HG03342 (cell line): ENCODE data around the gene PACRGL.
"Not testable (repeated sequence)": the region's sequence is repeated elsewhere in the genome, so short reads cannot be mapped to it uniquely, and the experiment has no call there.

Source experiments
- ATAC-seq: cut with Tn5 transposase; IDR thresholded peaks from one replicate; pipeline ENCODE4 v1.9.1; 2021; ENCODE audit warnings: mild to moderate bottlenecking, moderate library complexity; ENCODE audit not compliant: unreplicated experiment

Gene PACRGL

GRCh38 chr4:20723019-20723418, 22.8 kb downstream of the PACRGL start:
- ATAC-seq: no peak

DNA sequence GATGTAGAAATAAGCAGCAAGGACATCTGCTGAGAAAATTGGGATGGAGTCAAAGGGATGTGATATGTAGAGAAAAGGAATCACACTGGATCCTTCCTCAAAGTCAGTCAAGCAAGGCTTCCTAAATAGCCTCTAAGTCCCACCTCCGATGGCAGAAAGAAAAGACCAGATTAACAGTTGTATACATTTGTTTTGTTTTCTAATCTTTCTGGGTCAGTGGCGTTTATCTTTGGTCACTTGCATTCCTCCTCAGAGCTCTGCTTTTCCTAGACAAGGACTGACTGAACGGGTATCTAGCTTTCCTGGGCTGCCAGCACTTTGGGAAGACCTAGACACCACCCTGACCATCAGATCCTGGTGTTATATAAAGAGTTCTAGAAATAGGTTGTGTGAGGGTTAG, 23.2 kb downstream of the PACRGL start:
- no peak for ATAC-seq

- no peak for ATAC-seq
Measured at GRCh38 chr4:20724915-20725314, 24.7 kb downstream of the PACRGL start.

DNA sequence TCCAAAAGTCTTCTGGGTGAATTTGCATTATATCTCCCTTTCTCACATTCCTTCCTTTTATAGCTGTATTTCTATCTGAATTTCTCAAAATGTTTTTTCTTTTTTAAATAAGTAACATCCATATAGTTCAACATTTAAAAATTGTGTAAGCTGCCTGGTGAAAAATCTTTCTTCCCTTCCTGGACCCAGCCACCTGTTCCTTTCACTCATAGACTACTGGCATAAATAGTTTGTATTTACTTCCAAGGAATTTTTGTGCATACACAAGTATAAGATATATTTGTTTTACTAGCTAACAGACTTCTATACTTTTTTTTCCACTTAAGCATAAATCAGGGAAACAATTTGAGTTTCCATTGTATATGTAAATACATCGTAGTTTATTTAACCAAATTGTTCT, 35.7 kb downstream of the PACRGL start:
- ATAC-seq: no peak

DNA sequence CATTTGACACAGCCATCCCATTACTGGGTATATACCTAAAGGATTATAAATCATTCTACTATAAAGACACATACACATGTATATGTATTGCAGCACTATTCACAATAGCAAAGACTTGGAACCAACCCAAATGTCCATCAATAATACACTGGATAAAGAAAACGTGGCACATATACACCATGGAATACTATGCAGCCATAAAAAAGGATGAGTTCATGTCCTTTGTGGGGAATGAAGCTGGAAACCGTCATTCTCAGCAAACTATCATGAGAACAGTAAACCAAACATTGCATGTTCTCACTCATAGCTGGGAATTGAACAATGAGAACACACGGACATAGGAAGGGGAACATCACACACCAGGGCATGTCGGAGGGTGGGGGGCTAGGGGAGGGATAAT, 45.7 kb downstream of the PACRGL start:
- ATAC-seq: not testable (repeated sequence)

DNA sequence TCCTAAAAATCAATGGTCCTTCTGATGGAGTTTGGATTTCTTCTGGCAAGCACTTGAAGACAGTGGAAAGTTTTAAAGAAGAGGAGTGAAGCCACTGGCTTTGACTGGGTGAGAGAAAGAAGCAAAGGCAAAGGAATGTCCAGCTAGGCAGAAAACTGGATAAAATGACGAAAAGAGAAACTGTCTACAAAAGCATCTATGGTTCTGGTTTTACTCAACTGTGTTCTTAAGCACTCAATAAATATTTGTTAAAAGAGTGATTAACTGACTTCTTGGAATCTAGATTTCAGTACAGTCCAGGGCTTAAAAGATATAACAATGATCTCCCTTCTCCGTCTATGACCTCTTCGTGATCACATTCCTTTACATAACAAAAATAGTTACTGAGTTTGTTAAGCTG, 52.4 kb downstream of the PACRGL start:
- ATAC-seq: no peak

- ATAC-seq: no peak
Measured at GRCh38 chr4:20754036-20754435, 53.8 kb downstream of the PACRGL start.

GRCh38 chr4:20760053-20760452, 59.8 kb downstream of the PACRGL start:
- no peak for ATAC-seq

- ATAC-seq: no peak
Measured at GRCh38 chr4:20761382-20761781, 61.1 kb downstream of the PACRGL start.

GRCh38 chr4:20761826-20762225, 61.6 kb downstream of the PACRGL start:
- no peak for ATAC-seq

GRCh38 chr4:20764366-20764992, 64.2 kb downstream of the PACRGL start:
- no peak for ATAC-seq

DNA sequence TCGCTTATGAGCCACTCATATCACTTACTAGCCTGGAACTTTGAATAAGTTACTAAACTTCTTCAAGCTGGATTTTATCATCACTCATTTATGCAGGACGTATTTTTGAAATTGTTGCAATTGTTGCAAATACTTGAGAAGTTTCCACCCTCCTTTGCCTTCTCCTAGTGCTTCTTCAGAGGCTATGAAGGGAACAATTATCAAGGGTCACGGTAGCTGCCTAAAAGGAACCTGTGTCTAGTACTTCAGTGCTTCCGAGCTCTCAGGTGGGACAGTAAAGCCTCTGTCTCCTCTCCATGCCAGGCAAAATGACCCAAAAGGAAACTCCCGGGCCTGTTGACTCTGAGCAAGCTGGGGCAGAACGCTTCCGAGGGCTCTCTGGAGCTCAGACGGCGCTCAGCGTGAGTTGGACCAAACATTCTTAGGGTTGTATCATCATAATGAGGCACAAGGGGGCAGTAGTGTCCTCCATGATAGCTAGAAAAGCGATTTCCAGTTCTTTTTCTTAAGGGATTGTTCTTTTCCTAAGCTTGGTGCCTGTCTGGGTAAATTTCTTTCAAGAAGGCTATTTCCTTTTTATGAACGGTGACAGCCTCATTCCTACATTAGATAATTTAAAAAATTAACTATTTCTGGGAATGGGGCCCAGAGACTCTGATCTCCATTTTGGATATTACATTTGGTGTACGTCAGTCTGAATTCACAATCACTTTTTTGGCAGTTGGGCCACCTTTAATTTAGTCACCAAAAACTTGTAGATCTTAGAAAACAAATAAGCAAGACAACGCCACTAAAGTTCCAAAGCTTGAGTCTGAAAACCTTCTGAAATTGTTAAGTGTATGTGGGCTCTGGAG, 73.1 kb downstream of the PACRGL start:
- ATAC-seq: peak; percentile 85

DNA sequence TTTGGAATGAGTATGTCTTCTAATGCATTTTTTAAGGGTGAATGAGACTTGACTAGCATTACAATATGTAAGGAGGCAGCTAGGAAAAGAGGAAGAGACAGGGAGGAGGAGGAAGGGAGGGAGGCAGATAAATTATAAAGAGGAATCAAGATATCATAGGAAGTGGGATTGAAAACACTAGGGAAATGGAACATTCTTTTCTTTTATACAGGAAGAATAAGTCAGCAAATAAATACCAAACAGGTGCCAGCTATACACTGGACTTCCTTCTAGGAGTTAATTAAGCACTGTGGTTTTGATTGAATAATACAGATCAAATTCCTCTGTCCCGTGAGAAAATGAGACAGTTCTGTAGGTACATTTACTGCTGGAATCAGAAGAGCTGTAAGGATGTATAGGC, 78.6 kb downstream of the PACRGL start:
- ATAC-seq: no peak

DNA sequence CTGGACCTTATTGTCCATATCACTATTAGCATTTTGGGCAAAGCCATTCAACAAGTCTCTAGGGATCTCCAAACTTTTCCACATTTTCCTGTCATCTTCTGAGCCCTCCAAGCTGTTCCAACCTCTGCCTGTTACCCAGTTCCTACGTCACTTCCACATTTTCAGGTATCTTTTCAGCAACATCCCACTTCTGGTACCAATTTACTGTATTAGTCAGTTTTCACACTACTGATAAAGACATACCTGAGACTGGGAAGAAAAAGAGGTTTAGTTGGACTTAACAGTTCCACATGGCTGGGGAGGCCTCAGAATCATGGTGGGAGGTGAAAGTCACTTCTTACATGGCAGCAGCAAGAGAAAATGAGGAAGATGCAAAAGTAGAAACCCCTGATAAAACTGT, 82.9 kb downstream of the PACRGL start:
- ATAC-seq: not testable (repeated sequence)

GRCh38 chr4:20787940-20788665, 87.8 kb downstream of the PACRGL start:
- ATAC-seq: no peak
